Activated T-cell treated with anti-CD3 and anti-CD28 coated beads for 24 hours (primary cell): ENCODE measurements around the gene ACO1.
"Not testable (repeated sequence)": the region's sequence is repeated elsewhere in the genome, so short reads cannot be mapped to it uniquely, and the experiment has no call there.

ENCODE experiments used
- DNase-seq: peaks from one replicate; pipeline ENCODE4 v3.0.0-alpha.2; 2020; ENCODE audit warnings: low read depth

ACO1 gene

GRCh38 chr9:32384364-32385151 is at the start of gene ACO1:
Gene ACO1, plus strand, starts transcription at chr9:32384643. Its CDS starts 20,864 bp downstream, at chr9:32405507.
- peak; percentile 80 for DNase-seq

DNA sequence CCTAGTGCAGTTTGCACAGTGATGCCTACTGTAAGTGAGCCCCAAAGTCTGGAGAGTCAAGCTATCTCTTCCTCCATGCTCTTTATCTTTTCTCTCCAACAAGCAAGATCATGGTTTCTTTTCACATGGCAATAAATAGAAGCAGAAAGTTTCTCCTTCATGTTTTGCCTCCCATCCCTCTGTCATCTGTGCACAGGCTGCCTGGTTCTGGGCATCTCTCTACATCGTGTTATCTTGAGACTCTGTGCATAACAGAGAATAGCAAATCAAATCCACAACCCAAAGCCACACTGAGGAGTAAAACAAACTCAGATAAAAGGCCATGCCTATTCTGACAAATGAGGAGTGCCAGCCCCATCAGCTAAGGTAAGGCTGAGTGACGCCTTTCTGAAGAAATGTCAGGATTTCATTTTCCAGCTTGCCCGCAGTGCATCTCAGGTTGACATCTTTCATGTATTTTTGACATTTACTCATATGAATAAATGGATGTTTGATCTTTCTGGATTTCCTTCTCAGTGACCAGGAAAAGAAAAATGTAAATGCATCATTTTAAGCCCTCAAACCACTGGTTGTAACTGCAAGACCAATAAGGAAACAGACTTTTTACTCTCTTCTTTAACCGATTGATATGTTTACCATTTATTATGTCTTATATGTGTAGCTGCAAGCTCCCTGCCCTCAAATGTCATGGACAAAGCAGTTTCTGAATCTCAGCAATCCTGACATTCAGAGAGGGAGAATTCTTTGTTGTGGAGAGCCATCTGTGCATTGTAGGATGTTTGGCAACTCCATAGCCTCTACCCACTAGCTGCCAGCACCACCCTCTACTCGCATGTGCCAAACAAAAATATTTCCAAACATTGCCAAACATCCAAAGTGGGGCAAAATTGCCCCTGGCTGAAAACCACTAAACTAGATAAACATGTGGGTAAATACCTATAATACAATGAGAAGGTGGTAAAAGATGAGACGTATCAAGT is 49.2 kb upstream of the ACO1 start:
- DNase-seq, result no peak

- no peak for DNase-seq
Observed at GRCh38 chr9:32339424-32339823, 45.0 kb upstream of the ACO1 start.

- no peak for DNase-seq
Observed at GRCh38 chr9:32340361-32340760, 44.1 kb upstream of the ACO1 start.

DNA sequence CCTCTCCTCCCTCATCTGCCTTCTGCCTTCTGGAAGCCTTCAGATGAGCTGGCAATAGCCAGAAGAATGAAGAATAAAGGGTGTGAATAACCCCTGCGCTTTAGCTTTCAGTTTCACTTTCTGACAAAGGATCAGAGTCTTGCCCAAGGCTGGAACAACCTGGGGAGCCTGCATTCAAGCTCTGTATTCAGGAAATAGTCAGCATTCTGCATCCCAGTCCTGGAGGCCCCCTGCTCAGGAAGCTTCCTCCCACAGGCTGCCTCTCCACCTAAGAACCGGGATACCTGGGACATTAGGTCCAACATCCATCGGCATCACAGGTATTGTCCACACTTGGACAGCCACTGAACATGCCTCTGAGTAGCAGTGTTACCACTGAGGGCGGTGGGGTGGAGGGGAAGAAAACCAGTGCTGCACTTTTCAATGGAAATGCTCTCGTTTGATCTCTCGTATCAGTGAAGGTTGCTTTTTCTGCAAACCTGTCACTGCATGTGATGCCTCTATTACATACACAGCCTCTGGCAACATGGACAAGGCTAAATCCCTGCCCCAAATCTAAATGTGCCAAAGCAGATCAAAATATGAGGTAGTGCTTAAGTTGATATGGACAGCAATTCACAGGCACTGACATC is 39.8 kb upstream of the ACO1 start:
- no peak for DNase-seq

DNA sequence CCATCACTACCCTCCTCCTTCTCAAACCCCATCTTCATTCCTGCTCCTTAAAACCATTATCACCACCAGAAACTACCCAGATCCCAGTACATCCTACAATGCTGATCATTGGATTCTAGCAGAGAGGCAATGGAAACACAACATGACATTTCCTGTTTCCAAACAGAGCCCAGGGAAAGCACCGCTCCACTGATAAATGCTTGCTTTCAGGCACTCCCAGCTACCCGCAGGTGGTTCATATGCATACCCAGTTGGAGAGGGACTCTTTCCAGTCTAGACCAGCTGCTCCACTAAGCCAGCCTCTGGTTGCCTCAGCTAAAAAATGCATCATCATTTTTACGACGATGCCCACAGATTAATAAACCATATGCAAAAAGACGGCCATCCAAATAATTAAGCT is 39.2 kb upstream of the ACO1 start:
- DNase-seq, result no peak

DNA sequence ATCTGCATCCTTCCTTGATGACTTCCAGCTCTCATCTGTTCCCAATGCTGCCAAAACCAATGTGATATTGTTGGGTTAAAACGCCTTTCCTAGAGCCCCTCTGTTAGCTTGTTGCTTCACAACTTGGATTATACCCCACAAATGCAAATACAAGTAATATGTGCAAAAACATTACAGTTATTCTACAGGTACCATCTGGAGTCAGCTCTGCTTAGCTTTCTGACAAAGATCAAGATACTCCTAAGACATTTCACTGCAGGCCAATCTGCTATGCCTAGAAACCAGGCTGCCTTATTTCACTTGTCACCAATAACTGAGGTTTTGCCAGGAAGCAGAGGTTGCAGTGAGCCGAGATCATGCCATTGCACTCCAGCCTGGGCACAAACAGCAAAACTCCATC is 36.9 kb upstream of the ACO1 start:
- DNase-seq, result no peak

GRCh38 chr9:32348106-32348695 is 36.2 kb upstream of the ACO1 start:
- DNase-seq, result no peak

DNA sequence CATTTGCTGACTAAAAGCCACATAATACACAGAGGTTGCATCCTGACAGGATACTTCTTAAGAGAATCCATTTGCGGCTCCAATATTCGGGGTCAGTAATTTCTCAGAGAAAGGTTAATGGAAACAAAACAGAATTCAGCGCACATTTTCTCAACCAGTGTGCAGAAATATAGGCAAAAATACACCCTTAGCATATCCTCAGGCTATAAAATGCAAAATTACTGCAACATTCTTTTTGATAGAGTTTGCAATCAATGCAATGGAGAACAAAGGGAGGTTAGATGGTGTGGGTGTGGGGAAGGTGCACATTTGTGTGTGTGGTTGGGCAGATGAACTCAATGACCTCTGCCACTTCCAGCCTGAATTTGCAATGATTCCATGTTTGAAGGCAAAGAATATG is 35.4 kb upstream of the ACO1 start:
- DNase-seq, result no peak

DNA sequence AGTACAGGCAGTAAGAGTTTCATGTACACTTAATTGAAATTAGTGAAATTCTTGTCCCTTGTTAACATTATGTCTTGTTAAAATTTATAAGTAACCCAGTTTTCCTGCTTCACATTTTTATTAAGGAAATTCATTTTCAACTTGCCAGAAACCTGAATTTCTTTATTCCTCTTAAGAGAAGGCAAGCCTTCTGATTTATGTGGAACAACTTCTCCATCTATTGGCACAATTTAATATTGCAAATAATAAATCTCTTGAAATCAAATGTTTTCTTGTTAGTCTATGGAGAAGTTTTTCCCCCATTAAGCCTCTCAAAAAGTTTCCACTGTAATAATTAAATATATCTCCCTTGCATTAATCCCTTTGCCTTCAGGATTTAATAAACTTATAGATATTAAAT is 33.8 kb upstream of the ACO1 start:
- no peak for DNase-seq

DNA sequence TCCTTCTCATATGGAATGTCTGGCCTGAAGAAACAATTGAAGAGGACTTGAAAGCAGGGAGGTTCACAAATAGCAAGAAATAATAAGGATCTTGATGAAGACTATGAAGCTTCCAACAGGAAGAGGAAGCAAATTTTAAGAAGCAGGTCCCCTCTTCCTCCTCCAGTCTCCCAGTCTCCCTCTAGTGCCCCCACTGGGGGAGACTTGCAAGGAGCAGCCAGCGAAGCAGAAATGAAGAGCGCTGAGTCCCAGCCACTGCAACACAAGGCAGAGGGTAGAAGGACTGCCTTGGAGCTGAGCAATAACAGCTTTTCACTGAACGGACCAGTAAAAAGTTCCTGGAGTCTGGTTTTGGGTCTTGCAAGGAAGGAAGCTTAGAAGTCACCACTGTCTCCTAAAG is 32.6 kb upstream of the ACO1 start:
- no peak for DNase-seq

DNA sequence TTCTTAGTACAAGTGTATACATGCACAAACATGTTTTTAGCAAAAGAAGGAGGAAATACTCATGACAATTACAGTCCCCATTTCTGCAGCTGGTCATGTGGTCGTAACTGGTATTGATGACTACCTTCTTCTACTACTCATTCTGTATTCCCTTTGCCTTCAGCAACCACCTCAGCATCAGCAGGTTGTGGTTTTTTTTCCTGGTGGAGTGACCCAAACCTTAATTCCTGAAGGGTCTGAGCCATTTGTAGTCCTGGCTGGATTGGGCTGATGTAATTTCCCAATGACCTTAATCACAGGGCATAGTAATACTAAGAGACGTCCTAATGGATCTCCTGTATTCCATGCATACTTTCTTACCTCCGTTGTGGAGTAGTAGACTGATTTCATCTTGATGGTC is 31.0 kb upstream of the ACO1 start:
- DNase-seq, result not testable (repeated sequence)

DNA sequence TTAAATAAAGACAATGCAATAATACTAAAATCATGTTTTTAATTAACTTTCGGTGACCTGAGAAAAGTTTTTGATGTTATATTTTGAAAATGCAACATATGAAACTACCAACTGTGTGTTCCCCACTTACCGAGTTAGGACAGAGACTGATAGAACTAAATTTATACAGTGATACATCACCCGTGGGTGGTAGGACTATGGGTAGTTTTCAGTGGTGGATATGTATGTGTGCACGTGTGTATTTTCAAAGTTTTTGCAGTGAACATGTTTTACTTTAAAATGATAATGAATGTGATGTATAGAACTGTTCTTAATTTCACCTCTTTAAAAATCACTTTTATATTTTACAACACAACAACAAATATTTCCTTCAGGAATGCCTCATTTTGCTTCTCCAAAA is 25.0 kb upstream of the ACO1 start:
- DNase-seq, result no peak

DNA sequence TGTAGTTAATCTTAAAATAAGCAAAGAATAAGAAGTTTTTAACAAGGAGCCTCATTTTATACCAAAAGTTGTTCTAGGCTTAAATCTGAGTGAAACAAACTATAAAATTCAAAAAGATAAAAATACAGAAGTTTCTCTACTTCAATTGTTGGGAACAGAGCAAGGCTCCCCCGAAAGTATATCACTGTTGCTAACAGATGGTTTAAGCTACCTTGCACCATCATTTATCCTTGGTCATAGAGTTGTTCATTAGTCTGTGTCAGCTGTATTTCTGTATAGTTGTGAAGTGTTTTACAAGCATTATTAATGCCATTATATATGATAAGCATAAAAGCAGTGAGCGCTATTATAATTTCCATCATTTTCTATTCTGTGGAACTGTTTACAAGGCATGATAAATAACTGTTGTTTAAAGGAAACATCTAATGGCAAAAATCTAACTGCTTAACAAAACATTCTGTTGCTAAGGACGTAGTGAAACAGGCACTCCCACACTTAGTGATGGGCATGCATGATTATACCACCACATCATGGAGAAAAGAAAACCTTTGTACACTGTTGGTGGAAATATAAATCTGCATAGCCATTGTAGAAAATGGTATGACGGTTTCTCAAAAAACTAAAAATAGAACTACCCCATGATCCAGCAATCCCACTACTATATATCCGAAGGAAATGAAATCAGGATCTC is 23.3 kb upstream of the ACO1 start:
- no peak for DNase-seq

DNA sequence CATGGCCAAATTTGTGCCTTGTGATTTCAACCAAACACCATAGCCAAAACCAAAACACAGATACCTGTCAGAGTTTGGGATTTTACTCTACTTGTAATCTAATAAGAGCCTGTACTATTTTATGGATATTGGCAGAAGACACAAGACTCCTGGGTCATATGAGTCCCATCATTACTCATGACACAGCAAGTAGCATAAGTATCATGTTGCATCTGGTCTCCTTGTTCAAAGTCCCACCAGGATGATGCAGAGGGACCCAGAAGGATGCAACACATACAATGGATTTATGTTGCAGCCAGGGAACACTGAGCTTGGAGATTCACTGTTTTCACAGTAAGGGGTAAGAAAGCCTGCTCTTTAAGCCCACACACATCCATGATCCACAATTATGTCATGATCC is 13.2 kb upstream of the ACO1 start:
- DNase-seq, result no peak

- no peak for DNase-seq
Observed at GRCh38 chr9:32371679-32372078, 12.8 kb upstream of the ACO1 start.

- DNase-seq, result no peak
Observed at GRCh38 chr9:32376285-32376684, 8.2 kb upstream of the ACO1 start.

DNA sequence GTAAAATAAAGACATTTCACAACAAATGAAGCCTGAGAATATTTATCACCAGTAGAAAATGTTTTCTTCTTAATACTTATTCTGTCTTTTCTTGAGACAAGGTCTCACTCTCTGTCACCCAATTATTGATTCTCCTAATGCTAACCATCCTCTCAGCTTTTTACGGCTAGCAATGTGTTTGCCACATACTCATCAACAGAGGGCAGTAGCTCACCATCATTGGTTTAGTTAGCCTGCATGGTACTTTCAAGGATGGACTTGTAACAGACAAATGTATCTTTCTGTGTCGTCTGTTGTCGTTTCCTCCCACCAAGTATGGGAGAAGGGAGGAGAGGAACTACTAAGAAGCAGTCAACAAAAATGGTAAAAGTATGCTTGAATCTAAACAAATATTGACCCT is 5.9 kb upstream of the ACO1 start:
- DNase-seq, result peak; percentile 27

GRCh38 chr9:32378993-32379729 is 5.3 kb upstream of the ACO1 start:
- peak; percentile 46 for DNase-seq

- DNase-seq, result no peak
Observed at GRCh38 chr9:32380944-32381343, 3.5 kb upstream of the ACO1 start.
